ENCODE results near the gene ELAVL4.

DNA sequence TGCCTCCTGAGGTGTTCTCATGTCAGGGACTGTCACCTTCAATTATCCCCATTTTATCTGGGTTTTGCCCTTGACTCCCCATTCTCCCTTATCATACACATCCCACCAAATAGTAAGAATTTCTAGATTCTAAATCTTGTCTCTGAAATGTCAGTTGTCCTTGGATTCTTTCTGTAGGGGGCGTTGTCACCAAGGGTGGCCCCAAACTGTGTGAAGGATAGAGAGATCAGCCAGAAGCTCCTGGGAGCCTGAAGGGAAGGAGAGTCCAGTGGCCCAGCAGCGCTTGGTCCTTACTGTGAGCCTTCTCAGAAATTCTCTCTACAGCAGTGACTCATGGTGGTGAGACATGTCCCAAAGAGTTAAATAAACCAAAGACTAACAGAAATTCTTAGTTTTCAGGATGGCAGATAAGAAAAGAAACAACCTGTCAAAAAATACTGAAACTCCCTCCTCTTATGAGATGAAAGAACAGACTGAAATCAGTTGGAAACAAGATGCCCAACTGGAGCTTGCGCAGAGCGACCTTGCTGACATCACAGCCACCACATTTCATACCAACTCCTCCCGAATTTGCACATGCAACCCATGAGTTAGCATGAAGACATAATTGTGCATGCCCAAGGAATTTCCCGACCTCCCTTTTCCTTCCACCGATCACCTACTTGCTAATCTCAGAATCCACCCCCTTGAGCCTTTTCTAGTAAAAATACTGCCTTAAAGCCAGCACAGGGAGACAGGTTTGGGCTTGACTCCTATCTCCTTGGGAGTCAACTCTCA is 109.8 kb downstream of the ELAVL4 start:
- TF ChIP-seq, protein P1, sequence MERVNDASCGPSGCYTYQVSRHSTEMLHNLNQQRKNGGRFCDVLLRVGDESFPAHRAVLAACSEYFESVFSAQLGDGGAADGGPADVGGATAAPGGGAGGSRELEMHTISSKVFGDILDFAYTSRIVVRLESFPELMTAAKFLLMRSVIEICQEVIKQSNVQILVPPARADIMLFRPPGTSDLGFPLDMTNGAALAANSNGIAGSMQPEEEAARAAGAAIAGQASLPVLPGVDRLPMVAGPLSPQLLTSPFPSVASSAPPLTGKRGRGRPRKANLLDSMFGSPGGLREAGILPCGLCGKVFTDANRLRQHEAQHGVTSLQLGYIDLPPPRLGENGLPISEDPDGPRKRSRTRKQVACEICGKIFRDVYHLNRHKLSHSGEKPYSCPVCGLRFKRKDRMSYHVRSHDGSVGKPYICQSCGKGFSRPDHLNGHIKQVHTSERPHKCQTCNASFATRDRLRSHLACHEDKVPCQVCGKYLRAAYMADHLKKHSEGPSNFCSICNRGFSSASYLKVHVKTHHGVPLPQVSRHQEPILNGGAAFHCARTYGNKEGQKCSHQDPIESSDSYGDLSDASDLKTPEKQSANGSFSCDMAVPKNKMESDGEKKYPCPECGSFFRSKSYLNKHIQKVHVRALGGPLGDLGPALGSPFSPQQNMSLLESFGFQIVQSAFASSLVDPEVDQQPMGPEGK (CRISPR knock-in tag; IDR thresholded peaks at IDR 0.05; ENCODE audit: borderline replicate concordance) = no peak
- no peak for TF ChIP-seq ESRRG (CRISPR knock-in tag; IDR thresholded peaks at IDR 0.05)
- TF ChIP-seq RARB (CRISPR knock-in tag; IDR thresholded peaks at IDR 0.05) = no peak
- TF ChIP-seq ZNF70 (CRISPR knock-in tag; IDR thresholded peaks at IDR 0.05) = no peak
- TF ChIP-seq ARNTL (CRISPR knock-in tag; IDR thresholded peaks at IDR 0.05; ENCODE audit: borderline replicate concordance, low read depth) = no peak
- TF ChIP-seq, protein P2, sequence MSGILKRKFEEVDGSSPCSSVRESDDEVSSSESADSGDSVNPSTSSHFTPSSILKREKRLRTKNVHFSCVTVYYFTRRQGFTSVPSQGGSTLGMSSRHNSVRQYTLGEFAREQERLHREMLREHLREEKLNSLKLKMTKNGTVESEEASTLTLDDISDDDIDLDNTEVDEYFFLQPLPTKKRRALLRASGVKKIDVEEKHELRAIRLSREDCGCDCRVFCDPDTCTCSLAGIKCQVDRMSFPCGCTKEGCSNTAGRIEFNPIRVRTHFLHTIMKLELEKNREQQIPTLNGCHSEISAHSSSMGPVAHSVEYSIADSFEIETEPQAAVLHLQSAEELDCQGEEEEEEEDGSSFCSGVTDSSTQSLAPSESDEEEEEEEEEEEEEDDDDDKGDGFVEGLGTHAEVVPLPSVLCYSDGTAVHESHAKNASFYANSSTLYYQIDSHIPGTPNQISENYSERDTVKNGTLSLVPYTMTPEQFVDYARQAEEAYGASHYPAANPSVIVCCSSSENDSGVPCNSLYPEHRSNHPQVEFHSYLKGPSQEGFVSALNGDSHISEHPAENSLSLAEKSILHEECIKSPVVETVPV (CRISPR knock-in tag; IDR thresholded peaks at IDR 0.05) = no peak
- TF ChIP-seq, protein P3, sequence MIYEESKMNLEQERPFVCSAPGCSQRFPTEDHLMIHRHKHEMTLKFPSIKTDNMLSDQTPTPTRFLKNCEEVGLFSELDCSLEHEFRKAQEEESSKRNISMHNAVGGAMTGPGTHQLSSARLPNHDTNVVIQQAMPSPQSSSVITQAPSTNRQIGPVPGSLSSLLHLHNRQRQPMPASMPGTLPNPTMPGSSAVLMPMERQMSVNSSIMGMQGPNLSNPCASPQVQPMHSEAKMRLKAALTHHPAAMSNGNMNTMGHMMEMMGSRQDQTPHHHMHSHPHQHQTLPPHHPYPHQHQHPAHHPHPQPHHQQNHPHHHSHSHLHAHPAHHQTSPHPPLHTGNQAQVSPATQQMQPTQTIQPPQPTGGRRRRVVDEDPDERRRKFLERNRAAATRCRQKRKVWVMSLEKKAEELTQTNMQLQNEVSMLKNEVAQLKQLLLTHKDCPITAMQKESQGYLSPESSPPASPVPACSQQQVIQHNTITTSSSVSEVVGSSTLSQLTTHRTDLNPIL (CRISPR knock-in tag; IDR thresholded peaks at IDR 0.05; ENCODE audit: low read depth) = no peak
- no peak for TF ChIP-seq CSDC2 (CRISPR knock-in tag; IDR thresholded peaks at IDR 0.05)
- TF ChIP-seq ZNF565 (CRISPR knock-in tag; conservative IDR thresholded peaks at IDR 0.05; ENCODE audit: low read depth) = no peak
- TF ChIP-seq TOX (CRISPR knock-in tag; IDR thresholded peaks at IDR 0.05; ENCODE audit: borderline replicate concordance) = no peak
- TF ChIP-seq ZFP3 (CRISPR knock-in tag; IDR thresholded peaks at IDR 0.05) = no peak
- TF ChIP-seq, protein P4, sequence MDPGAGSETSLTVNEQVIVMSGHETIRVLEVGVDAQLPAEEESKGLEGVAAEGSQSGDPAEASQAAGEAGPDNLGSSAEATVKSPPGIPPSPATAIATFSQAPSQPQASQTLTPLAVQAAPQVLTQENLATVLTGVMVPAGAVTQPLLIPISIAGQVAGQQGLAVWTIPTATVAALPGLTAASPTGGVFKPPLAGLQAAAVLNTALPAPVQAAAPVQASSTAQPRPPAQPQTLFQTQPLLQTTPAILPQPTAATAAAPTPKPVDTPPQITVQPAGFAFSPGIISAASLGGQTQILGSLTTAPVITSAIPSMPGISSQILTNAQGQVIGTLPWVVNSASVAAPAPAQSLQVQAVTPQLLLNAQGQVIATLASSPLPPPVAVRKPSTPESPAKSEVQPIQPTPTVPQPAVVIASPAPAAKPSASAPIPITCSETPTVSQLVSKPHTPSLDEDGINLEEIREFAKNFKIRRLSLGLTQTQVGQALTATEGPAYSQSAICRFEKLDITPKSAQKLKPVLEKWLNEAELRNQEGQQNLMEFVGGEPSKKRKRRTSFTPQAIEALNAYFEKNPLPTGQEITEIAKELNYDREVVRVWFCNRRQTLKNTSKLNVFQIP (CRISPR knock-in tag; IDR thresholded peaks at IDR 0.05; ENCODE audit: borderline replicate concordance, low read depth) = no peak
- no peak for TF ChIP-seq BACH2 (CRISPR knock-in tag; IDR thresholded peaks at IDR 0.05; ENCODE audit: borderline replicate concordance)
- no peak for TF ChIP-seq SNAI2 (CRISPR knock-in tag; IDR thresholded peaks at IDR 0.05)

Measured in SK-N-SH treated with all-trans-retinoic acid at 6 μM for 48 hours (cell line).